ENCODE data around the gene CAMK1D.

The CAMK1D gene

DNA sequence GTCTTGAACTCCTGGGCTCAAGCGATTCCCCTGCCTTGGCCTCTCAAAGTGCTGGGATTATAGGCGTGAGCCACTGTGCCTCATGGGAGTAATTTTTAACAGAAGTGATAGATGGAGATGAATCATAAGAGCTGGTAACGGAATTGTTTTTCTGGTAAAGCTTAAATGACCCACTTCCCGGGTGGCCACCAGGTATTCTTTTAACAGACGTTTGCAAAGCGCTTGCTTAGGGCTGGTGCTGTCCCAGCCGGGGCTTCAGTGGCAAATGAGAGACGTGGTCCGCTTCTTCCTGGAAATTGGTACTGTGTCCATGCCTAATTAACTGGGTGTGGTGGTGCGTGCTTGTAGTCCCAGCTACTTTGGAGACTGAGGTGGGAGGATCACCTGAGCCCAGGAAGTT, 23.5 kb downstream of the CAMK1D start:
- Mint-ChIP-seq H3K4me1 (peaks cover 1% of the 10 kb centered on the region), H3K27ac (no peak overlapping the region), H3K36me3 (ENCODE audit: low read depth) (peaks cover 3% of the 10 kb centered on the region), H3K4me3 (no peak overlapping the region), H3K27me3 (no peaks in the 10 kb centered on the region), H3K9me3 (no peaks in the 10 kb centered on the region)
- ATAC-seq, result no peak
- no peak for DNase-seq

DNA sequence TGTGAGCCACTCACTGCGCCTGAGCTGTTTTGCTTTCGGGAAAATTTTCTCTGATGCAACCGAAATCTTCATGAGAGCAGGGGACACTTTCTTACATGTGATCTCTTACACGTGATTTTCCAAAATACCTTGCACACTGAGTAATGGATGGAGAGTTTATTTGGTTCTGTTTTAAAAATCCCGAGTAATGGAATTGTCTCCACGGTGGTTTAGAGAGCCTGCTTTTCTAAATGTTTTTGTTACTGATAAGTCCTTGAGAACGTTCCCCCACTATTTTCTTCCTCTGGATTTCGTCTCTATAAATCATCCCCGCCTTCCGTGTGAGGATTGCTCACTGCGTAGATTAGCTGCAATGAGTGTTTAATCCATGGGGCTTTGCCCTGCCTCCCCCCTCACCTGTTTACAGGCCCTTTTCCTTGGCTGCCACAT, 25.7 kb downstream of the CAMK1D start:
- no peak overlapping the region for H3K4me3 Mint-ChIP-seq
- no peaks in the 10 kb centered on the region for H3K27me3 Mint-ChIP-seq
- ATAC-seq, result no peak
- peaks cover 1% of the 10 kb centered on the region for H3K4me1 Mint-ChIP-seq
- H3K27ac Mint-ChIP-seq, result no peak overlapping the region
- peaks cover 3% of the 10 kb centered on the region for H3K36me3 Mint-ChIP-seq (ENCODE audit: low read depth)
- no peak for DNase-seq
- no peaks in the 10 kb centered on the region for H3K9me3 Mint-ChIP-seq

- H3K4me1 Mint-ChIP-seq, result peaks cover 7% of the 10 kb centered on the region
- DNase-seq, result no peak
- no peaks in the 10 kb centered on the region for H3K36me3 Mint-ChIP-seq (ENCODE audit: low read depth)
- ATAC-seq, result no peak
- no peak overlapping the region for H3K4me3 Mint-ChIP-seq
- H3K27me3 Mint-ChIP-seq, result no peaks in the 10 kb centered on the region
- no peak overlapping the region for H3K27ac Mint-ChIP-seq
- no peaks in the 10 kb centered on the region for H3K9me3 Mint-ChIP-seq
Measured at GRCh38 chr10:12376211-12376610, 26.9 kb downstream of the CAMK1D start.

GRCh38 chr10:12377658-12378290, 28.4 kb downstream of the CAMK1D start:
- peaks cover 23% of the 10 kb centered on the region for H3K4me1 Mint-ChIP-seq
- ATAC-seq, result no peak
- H3K27me3 Mint-ChIP-seq, result no peaks in the 10 kb centered on the region
- DNase-seq, result no peak
- H3K4me3 Mint-ChIP-seq, result no peak overlapping the region
- no peak overlapping the region for H3K27ac Mint-ChIP-seq
- H3K36me3 Mint-ChIP-seq (ENCODE audit: low read depth), result no peaks in the 10 kb centered on the region
- H3K9me3 Mint-ChIP-seq, result no peaks in the 10 kb centered on the region

- H3K4me1 Mint-ChIP-seq, result peaks cover 29% of the 10 kb centered on the region
- no peaks in the 10 kb centered on the region for H3K27me3 Mint-ChIP-seq
- peaks cover 21% of the 10 kb centered on the region for H3K9me3 Mint-ChIP-seq
- peak overlapping the region; percentile 52 for H3K27ac Mint-ChIP-seq
- no peak for ATAC-seq
- DNase-seq, result no peak
- H3K4me3 Mint-ChIP-seq, result no peak overlapping the region
- peaks cover 7% of the 10 kb centered on the region for H3K36me3 Mint-ChIP-seq (ENCODE audit: low read depth)
Measured at GRCh38 chr10:12380999-12381398, 31.7 kb downstream of the CAMK1D start.

DNA sequence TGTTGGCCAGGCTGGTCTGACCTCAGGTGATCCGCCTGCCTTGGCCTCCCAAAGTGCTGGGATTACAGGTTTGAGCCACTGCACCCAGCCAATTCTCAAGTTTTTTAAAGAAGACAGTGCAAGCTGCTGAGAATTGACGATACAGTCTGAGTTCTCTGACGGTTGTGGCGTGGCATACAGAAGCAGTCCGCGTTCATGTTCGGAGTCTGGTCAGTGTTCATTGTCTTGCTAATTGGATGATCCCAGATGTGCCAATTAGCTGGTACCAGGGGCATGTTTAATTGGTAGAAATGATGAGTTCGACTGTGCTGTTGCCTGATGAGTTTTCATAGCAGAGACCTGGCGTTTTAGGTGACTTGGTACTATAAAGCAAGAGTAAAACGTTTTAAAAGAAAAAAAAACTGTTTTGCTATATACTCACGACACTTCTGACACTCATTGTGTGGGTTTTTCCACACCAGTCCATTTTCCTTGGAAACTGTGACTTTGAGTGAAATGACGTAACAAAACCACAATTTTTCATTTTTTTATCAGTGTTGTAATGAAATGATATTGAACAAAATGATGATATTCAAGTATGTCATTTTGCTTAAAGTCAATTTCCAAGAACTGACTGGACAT, 32.3 kb downstream of the CAMK1D start:
- DNase-seq, result no peak
- no peak overlapping the region for H3K4me3 Mint-ChIP-seq
- H3K27me3 Mint-ChIP-seq, result no peaks in the 10 kb centered on the region
- H3K27ac Mint-ChIP-seq, result peak overlapping the region; percentile 57
- peaks cover 7% of the 10 kb centered on the region for H3K36me3 Mint-ChIP-seq (ENCODE audit: low read depth)
- peaks cover 29% of the 10 kb centered on the region for H3K4me1 Mint-ChIP-seq
- ATAC-seq, result peak; percentile 36
- H3K9me3 Mint-ChIP-seq, result peaks cover 21% of the 10 kb centered on the region

- peak; percentile 75 for ATAC-seq
- Mint-ChIP-seq H3K36me3 (ENCODE audit: low read depth) (peaks cover 7% of the 10 kb centered on the region), H3K27me3 (no peaks in the 10 kb centered on the region), H3K4me1 (peaks cover 29% of the 10 kb centered on the region), H3K9me3 (peaks cover 21% of the 10 kb centered on the region), H3K27ac (peak overlapping the region; percentile 57), H3K4me3 (no peak overlapping the region)
- DNase-seq, result no peak
Measured at GRCh38 chr10:12382157-12382548, 32.8 kb downstream of the CAMK1D start.

GRCh38 chr10:12382956-12383531, 33.7 kb downstream of the CAMK1D start:
- peak overlapping the region; percentile 57 for H3K27ac Mint-ChIP-seq
- no peaks in the 10 kb centered on the region for H3K27me3 Mint-ChIP-seq
- DNase-seq, result no peak
- H3K4me1 Mint-ChIP-seq, result peaks cover 34% of the 10 kb centered on the region
- ATAC-seq, result no peak
- H3K36me3 Mint-ChIP-seq (ENCODE audit: low read depth), result peaks cover 7% of the 10 kb centered on the region
- H3K9me3 Mint-ChIP-seq, result peaks cover 21% of the 10 kb centered on the region
- no peak overlapping the region for H3K4me3 Mint-ChIP-seq

- no peak overlapping the region for H3K4me3 Mint-ChIP-seq
- H3K4me1 Mint-ChIP-seq, result peaks cover 49% of the 10 kb centered on the region
- ATAC-seq (no peak), DNase-seq (no peak)
- H3K27ac Mint-ChIP-seq, result peak overlapping the region; percentile 10
- no peaks in the 10 kb centered on the region for H3K27me3 Mint-ChIP-seq
- peaks cover 7% of the 10 kb centered on the region for H3K36me3 Mint-ChIP-seq (ENCODE audit: low read depth)
- H3K9me3 Mint-ChIP-seq, result peaks cover 21% of the 10 kb centered on the region
Measured at GRCh38 chr10:12384906-12385305, 35.6 kb downstream of the CAMK1D start.

- Mint-ChIP-seq H3K4me3 (no peak overlapping the region), H3K9me3 (peaks cover 21% of the 10 kb centered on the region), H3K36me3 (ENCODE audit: low read depth) (peaks cover 7% of the 10 kb centered on the region), H3K4me1 (peaks cover 45% of the 10 kb centered on the region), H3K27me3 (no peaks in the 10 kb centered on the region), H3K27ac (no peak overlapping the region)
- DNase-seq, result no peak
- no peak for ATAC-seq
Measured at GRCh38 chr10:12387561-12388210, 38.3 kb downstream of the CAMK1D start.

DNA sequence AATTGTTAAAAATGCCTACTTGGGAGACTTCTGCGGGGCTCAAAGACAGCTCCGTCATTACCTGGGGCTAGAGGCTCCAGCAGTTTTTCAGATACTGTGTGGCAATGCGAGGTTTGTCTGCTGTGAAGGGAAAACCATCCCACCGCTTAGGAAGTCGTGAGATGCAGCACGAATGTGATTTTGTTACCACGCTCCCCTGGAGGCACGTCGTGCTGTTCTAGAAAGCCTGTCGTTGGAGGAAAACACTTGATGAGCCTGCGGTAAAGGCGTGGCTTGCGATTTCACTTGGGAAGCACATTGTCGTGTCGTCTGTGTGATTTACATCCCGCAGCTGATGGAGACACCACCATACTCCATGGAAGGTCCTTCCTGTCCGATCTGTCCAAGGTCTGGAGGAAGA, 39.3 kb downstream of the CAMK1D start:
- Mint-ChIP-seq H3K36me3 (ENCODE audit: low read depth) (peaks cover 7% of the 10 kb centered on the region), H3K4me1 (peaks cover 42% of the 10 kb centered on the region), H3K27ac (no peak overlapping the region), H3K9me3 (peaks cover 19% of the 10 kb centered on the region), H3K4me3 (no peak overlapping the region), H3K27me3 (no peaks in the 10 kb centered on the region)
- DNase-seq (no peak), ATAC-seq (no peak)

- H3K4me3 Mint-ChIP-seq, result no peak overlapping the region
- H3K4me1 Mint-ChIP-seq, result peaks cover 46% of the 10 kb centered on the region
- no peaks in the 10 kb centered on the region for H3K27me3 Mint-ChIP-seq
Measured at GRCh38 chr10:12389154-12389734, 39.9 kb downstream of the CAMK1D start.

GRCh38 chr10:12390733-12391132, 41.4 kb downstream of the CAMK1D start:
- Mint-ChIP-seq H3K36me3 (ENCODE audit: low read depth) (no peaks in the 10 kb centered on the region), H3K4me1 (peaks cover 48% of the 10 kb centered on the region), H3K4me3 (no peak overlapping the region), H3K27ac (no peak overlapping the region), H3K27me3 (no peaks in the 10 kb centered on the region), H3K9me3 (no peaks in the 10 kb centered on the region)
- no peak for DNase-seq
- ATAC-seq, result no peak

More at GRCh38 chr10:12389154-12389734, 39.9 kb downstream of the CAMK1D start:
- no peak overlapping the region for H3K27ac Mint-ChIP-seq
- peaks cover 13% of the 10 kb centered on the region for H3K9me3 Mint-ChIP-seq
- no peak for ATAC-seq
- DNase-seq, result no peak
- peaks cover 7% of the 10 kb centered on the region for H3K36me3 Mint-ChIP-seq (ENCODE audit: low read depth)

DNA sequence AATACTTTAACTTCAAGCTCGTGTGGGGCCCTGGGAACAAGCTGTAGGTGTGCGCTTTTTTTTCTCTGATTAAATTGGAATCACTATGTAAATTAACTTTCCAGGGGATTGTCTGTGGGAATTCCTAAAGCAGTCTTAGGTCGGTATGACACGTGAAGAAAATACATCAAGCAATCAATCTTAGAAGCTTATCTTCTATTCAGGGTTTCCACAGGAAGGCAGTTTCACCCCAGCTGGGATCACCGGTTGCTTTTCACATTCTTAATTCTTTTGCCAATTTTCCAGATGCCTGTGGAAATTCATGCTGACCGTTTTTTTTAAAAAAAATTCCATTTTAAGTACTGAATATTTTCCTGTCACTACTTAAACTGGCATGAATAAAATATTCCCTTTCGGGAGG, 41.9 kb downstream of the CAMK1D start:
- Mint-ChIP-seq H3K9me3 (no peaks in the 10 kb centered on the region), H3K4me3 (no peak overlapping the region), H3K36me3 (ENCODE audit: low read depth) (no peaks in the 10 kb centered on the region), H3K27ac (no peak overlapping the region), H3K4me1 (peaks cover 48% of the 10 kb centered on the region), H3K27me3 (no peaks in the 10 kb centered on the region)
- ATAC-seq (no peak), DNase-seq (no peak)

All from activated naive CD8-positive, alpha-beta T cell treated with anti-CD3 and anti-CD28 coated beads, Interleukin-2, amount 50 U/mL, for 24 hours (primary cell).